ENCODE data around the gene CACNA2D3. TPM values are rescaled to one million over a fixed set of nuclear protein-coding genes. Genes with fewer than 3 reads are reported as not detected.

The CACNA2D3 gene
- total RNA-seq, 4 donors from 2014 or later: 0.94 to 3.6 (median 2.1) TPM

- no peak for TF ChIP-seq CTCF (IDR thresholded peaks at IDR 0.05; ENCODE audit: low read depth)
These were observed 409.4 kb downstream of the CACNA2D3 start for GRCh38 chr3:54531741-54532140.

GRCh38 chr3:54533856-54534255 lies 411.5 kb downstream of the CACNA2D3 start:
- no peak for TF ChIP-seq CTCF (IDR thresholded peaks at IDR 0.05; ENCODE audit: low read depth)

GRCh38 chr3:54535619-54536018 lies 413.3 kb downstream of the CACNA2D3 start:
- TF ChIP-seq CTCF (IDR thresholded peaks at IDR 0.05; ENCODE audit: low read depth): no peak

GRCh38 chr3:54536450-54536849 lies 414.1 kb downstream of the CACNA2D3 start:
- TF ChIP-seq CTCF (IDR thresholded peaks at IDR 0.05; ENCODE audit: low read depth): no peak

DNA sequence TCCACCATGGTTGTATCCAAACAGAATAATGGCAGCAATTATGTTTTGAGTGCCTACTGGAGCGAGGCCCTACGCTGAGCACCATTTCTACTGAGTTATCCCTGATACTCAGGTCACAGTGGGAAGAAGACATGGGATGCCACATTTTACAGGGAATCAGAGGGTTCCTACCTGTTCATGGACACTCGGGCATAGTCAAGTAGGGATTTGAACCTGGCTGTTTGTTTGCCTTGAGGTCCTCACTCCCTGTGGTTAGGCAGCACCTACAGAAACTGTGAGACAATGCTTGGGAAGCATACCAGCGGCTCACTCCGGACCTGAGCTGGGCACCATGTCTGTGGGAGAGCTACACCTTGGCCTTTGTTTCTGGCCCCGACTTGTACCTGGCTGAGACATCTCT lies 415.2 kb downstream of the CACNA2D3 start:
- TF ChIP-seq CTCF (IDR thresholded peaks at IDR 0.05; ENCODE audit: low read depth): no peak

DNA sequence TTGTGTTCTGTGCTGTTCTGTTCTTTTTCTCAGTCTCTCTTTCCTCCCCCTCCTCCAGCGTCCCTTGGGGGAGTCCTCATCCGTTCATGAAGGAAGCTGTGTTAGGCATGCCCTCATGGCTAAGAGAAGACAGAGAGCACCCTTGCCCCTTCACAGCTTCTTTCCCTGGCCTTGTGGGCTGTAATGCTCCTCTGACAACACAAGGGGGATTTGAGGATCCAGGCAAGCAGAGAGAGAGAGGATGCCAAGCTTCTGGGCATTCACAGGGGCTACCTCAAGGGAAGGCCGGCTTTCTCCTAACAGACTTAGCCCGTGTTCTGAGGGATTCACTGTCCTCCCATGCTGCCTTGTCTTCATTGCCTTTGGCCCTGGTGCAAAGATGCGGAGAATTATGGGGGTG lies 416.0 kb downstream of the CACNA2D3 start:
- TF ChIP-seq CTCF (IDR thresholded peaks at IDR 0.05; ENCODE audit: low read depth): no peak

DNA sequence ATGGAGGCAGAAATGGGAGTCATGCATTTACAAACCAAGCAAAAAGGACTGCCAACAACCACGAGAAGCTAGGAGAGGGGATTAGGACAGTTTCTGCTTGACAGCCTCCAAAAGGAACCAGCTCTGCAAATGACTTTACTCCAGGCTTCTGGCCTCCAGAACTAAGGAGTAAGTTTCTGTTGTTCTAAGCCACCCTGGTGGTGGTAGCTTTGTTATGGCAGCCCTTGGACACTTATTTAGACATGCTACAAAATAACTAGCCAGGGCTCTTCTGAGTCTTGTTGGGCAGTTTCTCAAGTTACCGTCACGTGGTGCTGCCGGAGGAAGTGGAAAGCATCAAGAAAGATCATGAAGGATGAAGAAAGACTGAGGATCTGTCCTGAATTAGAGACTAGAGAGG lies 419.0 kb downstream of the CACNA2D3 start:
- TF ChIP-seq CTCF (IDR thresholded peaks at IDR 0.05; ENCODE audit: low read depth): no peak
